ENCODE measurements around the gene KIN. TPM values are rescaled to one million over a fixed set of nuclear protein-coding genes. Genes with fewer than 3 reads are reported as not detected.
"Not testable (repeated sequence)": the region's sequence is repeated elsewhere in the genome, so short reads cannot be mapped to it uniquely, and the experiment has no call there.

The KIN gene
- total and polyA plus RNA-seq, 3 donors from 2014 or later = 8.3 to 10.6 (median 9.1) TPM

DNA sequence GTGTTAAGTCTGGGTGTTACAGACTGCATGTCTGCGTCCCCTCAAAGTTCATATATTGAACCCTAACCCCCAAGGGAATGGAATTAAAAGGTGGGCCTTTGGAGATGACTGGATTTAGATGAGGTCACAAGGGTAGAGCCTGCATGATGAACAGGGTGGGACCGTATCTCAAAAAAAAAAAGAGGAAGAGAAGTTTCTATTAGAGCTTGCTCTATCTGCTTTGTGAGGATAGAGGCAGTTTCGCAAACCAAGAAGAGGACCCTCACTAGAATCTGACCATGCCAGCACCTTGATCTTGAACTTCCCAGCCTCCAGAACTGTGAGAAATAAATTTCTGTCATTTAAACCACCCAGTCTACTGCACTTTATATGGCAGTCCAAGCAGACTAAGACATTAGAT, 1.4 kb downstream of the KIN start:
- H3K27me3 ChIP-seq = no peaks in the 10 kb centered on the region
- intact Hi-C loops (cut with DNase I; ENCODE audit: low total_unique reads) = no loop called here
- no peaks in the 10 kb centered on the region for H3K36me3 ChIP-seq (ENCODE audit: low read depth, missing control alignments)
- H3K9me3 ChIP-seq = no peaks in the 10 kb centered on the region
- no peak overlapping the region for H3K4me3 ChIP-seq
- TF ChIP-seq, protein P1, sequence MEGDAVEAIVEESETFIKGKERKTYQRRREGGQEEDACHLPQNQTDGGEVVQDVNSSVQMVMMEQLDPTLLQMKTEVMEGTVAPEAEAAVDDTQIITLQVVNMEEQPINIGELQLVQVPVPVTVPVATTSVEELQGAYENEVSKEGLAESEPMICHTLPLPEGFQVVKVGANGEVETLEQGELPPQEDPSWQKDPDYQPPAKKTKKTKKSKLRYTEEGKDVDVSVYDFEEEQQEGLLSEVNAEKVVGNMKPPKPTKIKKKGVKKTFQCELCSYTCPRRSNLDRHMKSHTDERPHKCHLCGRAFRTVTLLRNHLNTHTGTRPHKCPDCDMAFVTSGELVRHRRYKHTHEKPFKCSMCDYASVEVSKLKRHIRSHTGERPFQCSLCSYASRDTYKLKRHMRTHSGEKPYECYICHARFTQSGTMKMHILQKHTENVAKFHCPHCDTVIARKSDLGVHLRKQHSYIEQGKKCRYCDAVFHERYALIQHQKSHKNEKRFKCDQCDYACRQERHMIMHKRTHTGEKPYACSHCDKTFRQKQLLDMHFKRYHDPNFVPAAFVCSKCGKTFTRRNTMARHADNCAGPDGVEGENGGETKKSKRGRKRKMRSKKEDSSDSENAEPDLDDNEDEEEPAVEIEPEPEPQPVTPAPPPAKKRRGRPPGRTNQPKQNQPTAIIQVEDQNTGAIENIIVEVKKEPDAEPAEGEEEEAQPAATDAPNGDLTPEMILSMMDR (IDR thresholded peaks at IDR 0.05) = no peak
- TF ChIP-seq POLR2A (IDR thresholded peaks at IDR 0.05) = no peak
- peaks cover 13% of the 10 kb centered on the region for H3K4me1 ChIP-seq
- H3K27ac ChIP-seq = no peak overlapping the region
- WGBS, 2 donors = 74 to 75% methylated on average over 3 of the region's 3 CpGs
- DNase-seq = no peak

DNA sequence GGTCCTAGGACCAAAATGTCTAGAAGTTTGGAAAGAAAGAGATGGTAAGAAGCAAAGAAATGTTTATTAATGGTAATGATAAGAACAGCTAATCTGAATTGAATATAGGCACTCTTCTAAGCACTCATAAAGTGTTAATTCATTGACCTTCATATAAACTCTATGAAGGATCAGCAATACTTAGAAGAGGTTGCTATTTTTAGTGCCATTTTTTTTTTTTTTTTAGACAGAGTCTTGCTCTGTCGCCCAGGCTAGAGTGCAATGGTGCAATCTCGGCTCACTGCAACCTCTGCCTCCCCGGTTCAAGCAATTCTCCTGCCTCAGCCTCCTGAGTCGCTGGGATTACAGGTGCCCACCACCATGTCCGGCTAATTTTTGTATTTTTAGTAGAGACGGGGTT, 5.6 kb downstream of the KIN start:
- intact Hi-C loops (cut with DNase I; ENCODE audit: low total_unique reads) = not testable (repeated sequence)
- 84 to 87% methylated on average over 6 of the region's 6 CpGs for WGBS, 2 donors

DNA sequence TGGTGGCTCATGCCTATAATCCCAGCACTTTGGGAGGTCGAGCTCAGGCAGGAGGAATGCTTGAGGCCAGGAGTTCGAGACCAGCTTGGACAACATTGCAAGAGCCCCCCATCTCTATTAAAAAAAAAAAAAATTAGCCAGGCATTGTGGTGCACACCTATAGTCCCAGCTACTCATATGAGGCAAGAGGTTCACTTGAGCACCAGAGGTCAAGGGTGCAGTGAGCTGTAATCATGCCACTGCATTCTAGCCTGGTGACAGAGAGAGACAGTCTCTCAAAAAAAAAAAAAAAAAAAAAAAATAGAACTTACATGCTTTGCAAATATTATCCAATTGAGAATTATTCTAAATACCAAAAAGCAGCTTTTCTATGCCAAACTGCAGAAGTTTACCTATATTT, 11.0 kb downstream of the KIN start:
- 79 to 100% methylated on average over 2 of the region's 2 CpGs for WGBS, 2 donors
- Histone ChIP-seq H3K4me3 (no peak overlapping the region), H3K27me3 (no peaks in the 10 kb centered on the region), H3K27ac (no peak overlapping the region), H3K4me1 (no peaks in the 10 kb centered on the region), H3K36me3 (ENCODE audit: low read depth, missing control alignments) (no peaks in the 10 kb centered on the region), H3K9me3 (no peaks in the 10 kb centered on the region)
- intact Hi-C loops (cut with DNase I; ENCODE audit: low total_unique reads) = no loop called here
- TF ChIP-seq POLR2A (IDR thresholded peaks at IDR 0.05) = no peak
- TF ChIP-seq, protein P1 (IDR thresholded peaks at IDR 0.05) = no peak
- no peak for DNase-seq

More for the DNA sequence above, 5.6 kb downstream of the KIN start:
- H3K4me1 ChIP-seq = peaks cover 13% of the 10 kb centered on the region
- H3K4me3 ChIP-seq; H3K27me3 ChIP-seq; H3K9me3 ChIP-seq; DNase-seq; H3K36me3 ChIP-seq (ENCODE audit: low read depth, missing control alignments); H3K27ac ChIP-seq: not testable (repeated sequence)

DNA sequence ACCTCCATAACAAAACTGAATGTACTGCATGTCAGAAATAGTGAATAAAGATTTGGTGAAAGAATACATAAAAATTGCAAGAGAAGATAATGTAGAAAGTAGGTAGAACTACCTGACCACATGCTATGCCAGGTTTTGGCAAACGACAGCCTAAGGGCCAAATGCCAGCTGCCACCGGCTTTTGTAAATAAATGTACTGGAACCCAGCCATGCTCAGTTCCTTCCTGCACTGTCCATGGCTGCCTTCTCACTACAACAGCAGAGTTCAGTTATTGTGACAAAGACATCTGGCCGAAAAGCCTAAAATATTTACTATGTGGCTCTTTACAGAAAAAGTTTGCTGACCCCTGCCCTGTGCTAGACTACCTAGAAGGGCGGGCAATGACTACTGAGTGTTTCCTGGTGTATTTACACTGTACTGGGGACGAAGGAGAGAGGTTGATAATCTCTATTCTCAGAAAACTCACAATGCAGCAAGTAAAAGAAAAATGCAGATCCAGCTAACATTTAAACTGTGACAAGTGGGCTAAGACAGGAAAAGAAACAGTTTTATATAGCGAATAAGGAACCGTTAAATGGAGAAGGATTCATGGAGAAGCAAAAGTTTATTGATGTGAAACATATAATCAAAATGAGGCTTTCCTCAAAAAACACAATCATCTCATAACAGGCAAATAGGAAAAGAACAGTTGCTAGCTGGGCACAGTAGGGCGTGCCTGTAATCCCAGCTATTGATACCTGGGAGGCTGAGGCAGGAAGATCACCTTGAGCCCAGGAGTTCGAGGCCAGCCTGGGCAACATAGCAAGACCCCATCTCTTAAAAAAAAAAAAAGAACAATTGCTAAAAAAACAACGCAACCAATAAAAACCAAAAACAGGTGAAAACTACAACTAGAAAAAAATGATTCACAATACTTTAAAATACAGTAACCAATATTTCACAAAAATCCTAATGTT, 13.7 kb downstream of the KIN start:
- intact Hi-C loops (cut with DNase I; ENCODE audit: low total_unique reads) = no loop called here
- DNase-seq = no peak
- Histone ChIP-seq H3K4me1 (no peaks in the 10 kb centered on the region), H3K4me3 (no peak overlapping the region), H3K27ac (no peak overlapping the region), H3K36me3 (ENCODE audit: low read depth, missing control alignments) (no peaks in the 10 kb centered on the region), H3K27me3 (no peaks in the 10 kb centered on the region), H3K9me3 (no peaks in the 10 kb centered on the region)
- 73 to 78% methylated on average over 10 of the region's 10 CpGs for WGBS, 2 donors
- TF ChIP-seq, protein P1 (IDR thresholded peaks at IDR 0.05) = no peak
- TF ChIP-seq POLR2A (IDR thresholded peaks at IDR 0.05) = no peak

DNA sequence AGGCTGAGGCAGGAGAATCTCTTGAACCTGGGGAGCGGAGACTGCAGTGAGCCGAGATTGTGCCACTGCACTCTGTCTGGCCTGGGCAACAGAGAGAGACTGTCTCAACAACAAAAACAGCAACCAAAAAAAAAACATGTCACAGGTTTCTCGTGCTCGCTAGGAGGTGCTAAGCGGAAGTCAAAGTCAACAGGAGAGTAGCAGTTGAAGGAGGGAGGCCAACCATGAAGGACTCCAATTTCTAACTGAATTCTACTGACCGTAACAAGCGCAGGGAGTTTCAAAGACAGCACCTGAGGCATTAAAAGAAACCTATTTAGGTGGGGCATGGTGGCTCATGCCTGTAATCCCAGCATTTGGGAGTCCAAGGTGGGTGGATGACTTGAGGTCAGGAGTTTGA, 19.4 kb downstream of the KIN start:
- intact Hi-C loops (cut with DNase I; ENCODE audit: low total_unique reads) = no loop called here
- no peak overlapping the region for H3K27ac ChIP-seq
- no peaks in the 10 kb centered on the region for H3K4me1 ChIP-seq
- TF ChIP-seq, protein P1 (IDR thresholded peaks at IDR 0.05) = no peak
- TF ChIP-seq POLR2A (IDR thresholded peaks at IDR 0.05) = no peak
- H3K27me3 ChIP-seq = no peaks in the 10 kb centered on the region
- no peak overlapping the region for H3K4me3 ChIP-seq
- H3K36me3 ChIP-seq (ENCODE audit: low read depth, missing control alignments) = no peaks in the 10 kb centered on the region
- H3K9me3 ChIP-seq = no peaks in the 10 kb centered on the region
- no peak for DNase-seq
- WGBS, 2 donors = 83 to 98% methylated on average over 7 of the region's 7 CpGs

All from testis (tissue), 3 donors.